Spleen (tissue), 11 donors: Measurements from ENCODE around the gene CLMN. TPM values are rescaled to one million over a fixed set of nuclear protein-coding genes. Genes with fewer than 3 reads are reported as not detected.

Experiments
- DNase-seq: peaks from one replicate; pipeline ENCODE4 v3.0.0-alpha.2; 2020
- H3K27ac ChIP-seq, 8 donors: fragments of 200-600 bp; sonication (generic) in 7 of 8; 1 replicate in 4 of 8; 2 replicates in 4 of 8; pipeline versions ENCODE4 v1.5.0 to v1.8.0; 2016 to 2021; ENCODE audit warnings: inconsistent platforms in 4 of 8, mild to moderate bottlenecking in 4 of 8, moderate library complexity in 1 of 8
- H3K27me3 ChIP-seq, 7 donors: fragments of 200-600 bp; sonication (generic) in 6 of 7; replicated peaks in 1 of 7; 1 replicate in 4 of 7; 2 replicates in 3 of 7; pipeline versions ENCODE4 v1.5.0 to v1.8.0; 2016 to 2021; ENCODE audit warnings: inconsistent platforms in 3 of 7, mild to moderate bottlenecking in 1 of 7
- H3K36me3 ChIP-seq, 6 donors: fragments of 200-600 bp; sonication (generic) in 5 of 6; 1 replicate in 4 of 6; 2 replicates in 2 of 6; pipeline versions ENCODE4 v1.5.0 to v1.8.0; 2016 to 2021; ENCODE audit warnings: inconsistent platforms in 2 of 6
- H3K4me1 ChIP-seq, 6 donors: fragments of 200-600 bp; sonication (generic) in 5 of 6; 1 replicate in 3 of 6; 2 replicates in 3 of 6; pipeline versions ENCODE4 v1.5.0 to v1.8.0; 2016 to 2021; ENCODE audit warnings: inconsistent platforms in 3 of 6
- H3K4me3 ChIP-seq, 8 donors: fragments of 200-600 bp; sonication (generic) in 7 of 8; 1 replicate in 4 of 8; 2 replicates in 4 of 8; pipeline versions ENCODE4 v1.5.0 to v1.8.0; 2016 to 2021; ENCODE audit warnings: inconsistent platforms in 4 of 8, mild to moderate bottlenecking in 4 of 8, moderate library complexity in 2 of 8
- H3K9me3 ChIP-seq, 8 donors: fragments of 200-600 bp; sonication (generic) in 7 of 8; 1 replicate in 4 of 8; 2 replicates in 4 of 8; pipeline versions ENCODE4 v1.5.0 to v1.8.0; 2016 to 2021; ENCODE audit warnings: inconsistent platforms in 4 of 8
- CTCF ChIP-seq, 11 experiments: fragments of 200-600 bp in 7 of 11; fragments of 450-650 bp in 4 of 11; sonication (generic) in 4 of 11; IDR thresholded peaks in 8 of 11; conservative IDR thresholded peaks in 3 of 11; 1 replicate in 7 of 11; 2 replicates in 4 of 11; pipeline versions ENCODE4 v1.4.0 to v1.8.0; 2016 to 2021; ENCODE audit warnings: antibody characterized with exemption in 11 of 11, inconsistent platforms in 4 of 11, mild to moderate bottlenecking in 1 of 11
- POLR2A ChIP-seq, 3 donors: fragments of 450-650 bp; IDR thresholded peaks; one replicate each; pipeline ENCODE4 v1.5.1; 2017; ENCODE audit warnings: antibody characterized with exemption in 3 of 3, mild to moderate bottlenecking in 1 of 3
- POLR2AphosphoS5 ChIP-seq, 3 donors: sonication (generic); formaldehyde crosslinking; IDR thresholded peaks; one replicate each; pipeline ENCODE4 v1.5.1; 2017; ENCODE audit warnings: antibody characterized with exemption in 3 of 3
- WGBS, 5 donors: extraction: QIAGEN DNeasy Blood & Tissue Kit in 3 of 5; methylation state at CpG; one replicate each; pipeline versions ENCODE4 v1.1.5 to v1.1.7; 2013 to 2018; 5-methylcytosine and 5-hydroxymethylcytosine counted together
- intact Hi-C: fragments of 100-400 bp; cut with DNase I; formaldehyde crosslinking; loops from one replicate; pipeline ENCODE4 v1.15.0; 2023; ENCODE audit warnings: low total_unique reads
- polyA plus RNA-seq, 3 donors: library from polyadenylated mRNA; stranded (reverse); fragments of 200-250 nt; gene quantifications; one replicate each; pipeline ENCODE4 v1.2.1, GENCODE V29; 2013
- total RNA-seq, 7 donors: library from RNA; depleted of rRNA in 3 of 7; stranded (reverse); fragments of >200 nt in 3 of 7; fragmentation: NEBNext Ultra II Directional in 4 of 7; extraction: Animal tissue kit (Norgen Biotek cat#: 25700) in 4 of 7; gene quantifications; one replicate each; pipeline versions ENCODE4 v1.1.0 to v1.2.1, GENCODE V29; 2016 to 2021
- donor health status: healthy with polysubstance abuse.
- donor health status: DM: no; HTN: no; CAD: no; lungs with moderate emphysema.
- donor health status: DM: no; HTN: no; CAD: no.
- donor health status: Bipolar disorder and iron deficiency.
- donor health status: healthy.
- donor health status: DM: no; HTN: no; CAD: no.
- donor health status: DM: yes; HTN: yes; CAD: no.

Gene CLMN
- total and polyA plus RNA-seq, 10 donors, result 2.7 to 21.4 (median 14.8) TPM

- H3K9me3 ChIP-seq, result peaks cover 0 to 23% (median 17%) of the 10 kb centered on the region in 8 donors
- intact Hi-C loops, result no loop called here
- no peak for DNase-seq
- H3K4me1 ChIP-seq, result no peaks in the 10 kb centered on the region
- H3K36me3 ChIP-seq, result no peaks in the 10 kb centered on the region
- 23 to 64% (median 45%) methylated on average over 9 of the region's 9 CpGs for WGBS, 5 donors
- H3K27ac ChIP-seq, result no peak overlapping the region
- no peak for TF ChIP-seq POLR2A (IDR thresholded peaks at IDR 0.05)
- no peak for TF ChIP-seq CTCF (IDR thresholded peaks at IDR 0.05 in 8 of 11, conservative IDR thresholded peaks at IDR 0.05 in 3 of 11)
- TF ChIP-seq POLR2AphosphoS5 (IDR thresholded peaks at IDR 0.05), result no peak
- no peaks in the 10 kb centered on the region for H3K27me3 ChIP-seq
- no peak overlapping the region for H3K4me3 ChIP-seq
Observed at GRCh38 chr14:95353664-95354063, 34.0 kb upstream of the CLMN start.

- intact Hi-C loops, result no loop called here
Observed at GRCh38 chr14:95353007-95353406, 33.3 kb upstream of the CLMN start.

GRCh38 chr14:95352481-95352880 lies 32.8 kb upstream of the CLMN start:
- Histone ChIP-seq H3K27ac (no peak overlapping the region), H3K4me1 (no peaks in the 10 kb centered on the region), H3K9me3 (peaks cover 0 to 23% (median 17%) of the 10 kb centered on the region in 8 donors), H3K4me3 (no peak overlapping the region), H3K36me3 (no peaks in the 10 kb centered on the region), H3K27me3 (no peaks in the 10 kb centered on the region)
- 74 to 85% (median 82%) methylated on average over 5 of the region's 5 CpGs for WGBS, 5 donors
- DNase-seq, result no peak
- intact Hi-C loops, result no loop called here
- no peak for TF ChIP-seq CTCF (IDR thresholded peaks at IDR 0.05 in 8 of 11, conservative IDR thresholded peaks at IDR 0.05 in 3 of 11)
- TF ChIP-seq POLR2AphosphoS5 (IDR thresholded peaks at IDR 0.05), result no peak
- no peak for TF ChIP-seq POLR2A (IDR thresholded peaks at IDR 0.05)

More at GRCh38 chr14:95353007-95353406, 33.3 kb upstream of the CLMN start:
- Histone ChIP-seq H3K9me3 (peaks cover 0 to 23% (median 17%) of the 10 kb centered on the region in 8 donors), H3K27ac (no peak overlapping the region), H3K36me3 (no peaks in the 10 kb centered on the region), H3K4me3 (no peak overlapping the region), H3K4me1 (no peaks in the 10 kb centered on the region), H3K27me3 (no peaks in the 10 kb centered on the region)
- DNase-seq, result no peak
- no peak for TF ChIP-seq POLR2AphosphoS5 (IDR thresholded peaks at IDR 0.05)
- TF ChIP-seq POLR2A (IDR thresholded peaks at IDR 0.05), result no peak
- no peak for TF ChIP-seq CTCF (IDR thresholded peaks at IDR 0.05 in 8 of 11, conservative IDR thresholded peaks at IDR 0.05 in 3 of 11)
- 89 to 100% (median 90%) methylated on average over 1 of the region's 1 CpG for WGBS, 5 donors

- intact Hi-C loops, result no loop called here
- Histone ChIP-seq H3K9me3 (peaks cover 0 to 10% (median 6%) of the 10 kb centered on the region in 8 donors), H3K27me3 (no peaks in the 10 kb centered on the region), H3K4me3 (no peak overlapping the region), H3K4me1 (no peaks in the 10 kb centered on the region), H3K36me3 (no peaks in the 10 kb centered on the region), H3K27ac (no peak overlapping the region)
- TF ChIP-seq CTCF (IDR thresholded peaks at IDR 0.05 in 8 of 11, conservative IDR thresholded peaks at IDR 0.05 in 3 of 11) (no peak), POLR2AphosphoS5 (IDR thresholded peaks at IDR 0.05) (no peak), POLR2A (IDR thresholded peaks at IDR 0.05) (no peak)
- no peak for DNase-seq
- 91 to 97% (median 91%) methylated on average over 6 of the region's 6 CpGs for WGBS, 5 donors
Observed at GRCh38 chr14:95349241-95349640, 29.5 kb upstream of the CLMN start.
